Glutamatergic neuron (in vitro differentiated cells): ENCODE measurements around the gene CCNY. TPM values are rescaled to one million over a fixed set of nuclear protein-coding genes. Genes with fewer than 3 reads are reported as not detected.

Experiments
- DNase-seq: peaks from one replicate; pipeline ENCODE4 v3.0.0; 2022
- H3K27ac Mint-ChIP-seq: one replicate; pipeline ENCODE4 v1.8.0; 2020; ENCODE audit warnings: mild to moderate bottlenecking, mixed read lengths, inconsistent platforms; ENCODE audit not compliant: unreplicated experiment
- H3K27me3 Mint-ChIP-seq: one replicate; pipeline ENCODE4 v1.8.0; 2020; ENCODE audit warnings: mild to moderate bottlenecking, moderate library complexity, mixed read lengths, inconsistent platforms; ENCODE audit not compliant: unreplicated experiment
- H3K36me3 Mint-ChIP-seq: one replicate; pipeline ENCODE4 v1.8.0; 2020; ENCODE audit warnings: mild to moderate bottlenecking, mixed read lengths, inconsistent platforms; ENCODE audit not compliant: unreplicated experiment
- H3K4me1 Mint-ChIP-seq: one replicate; pipeline ENCODE4 v1.8.0; 2020; ENCODE audit warnings: mild to moderate bottlenecking, low read depth, mixed read lengths, inconsistent platforms; ENCODE audit not compliant: unreplicated experiment
- H3K4me3 Mint-ChIP-seq: one replicate; pipeline ENCODE4 v1.8.0; 2020; ENCODE audit warnings: mild to moderate bottlenecking, mixed read lengths, inconsistent platforms; ENCODE audit not compliant: unreplicated experiment
- H3K9me3 Mint-ChIP-seq: one replicate; pipeline ENCODE4 v1.8.0; 2020; ENCODE audit warnings: mild to moderate bottlenecking, moderate library complexity, mixed read lengths, inconsistent platforms; ENCODE audit not compliant: unreplicated experiment
- total RNA-seq: library from RNA; stranded (reverse); fragmentation: NEBNext Ultra II Directional; extraction: Animal tissue kit (Norgen Biotek cat#: 25700); gene quantifications from one replicate; pipeline ENCODE4 v1.2.1, GENCODE V29; 2021; ENCODE audit not compliant: unreplicated experiment
- TF ChIP-seq, protein P1 (sequence below): fragments of 200-600 bp; sonication (generic); IDR thresholded peaks from one replicate; pipeline ENCODE4 v1.5.0; 2021; ENCODE audit not compliant: partially characterized antibody, unreplicated experiment

The CCNY gene
- total RNA-seq, 1 donor from 2014 or later: 219 TPM

DNA sequence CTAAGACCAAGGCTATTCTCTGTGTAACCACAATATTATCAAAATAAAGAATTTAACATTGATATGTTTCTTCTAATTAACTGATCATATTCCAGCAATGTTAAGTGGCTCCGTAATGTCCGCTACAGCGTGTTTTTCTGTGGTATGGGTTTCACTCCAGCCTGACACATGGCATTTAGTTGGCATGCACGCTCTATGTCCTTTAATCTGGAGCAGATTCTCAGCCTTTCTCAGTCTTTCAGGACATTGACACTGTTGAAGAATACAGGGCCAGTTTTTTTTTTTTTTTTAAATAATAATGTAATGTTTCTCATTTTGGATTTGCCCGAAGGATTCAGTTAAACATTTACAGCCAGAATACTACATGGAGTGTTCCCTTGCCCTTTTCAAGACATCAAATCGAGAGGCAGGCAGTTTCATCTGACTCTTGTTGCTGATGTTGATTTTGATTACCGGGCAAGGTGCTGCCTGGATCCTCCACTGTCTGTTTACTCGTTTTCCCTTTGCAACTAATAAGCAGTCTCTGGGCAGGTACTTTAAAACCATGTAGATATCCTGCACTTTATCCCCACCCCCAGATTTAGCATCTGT lies 171.3 kb downstream of the CCNY start:
- H3K36me3 Mint-ChIP-seq: peaks cover 5% of the 10 kb centered on the region
- H3K27me3 Mint-ChIP-seq: peaks cover 22% of the 10 kb centered on the region
- peak overlapping the region; percentile 45 for H3K27ac Mint-ChIP-seq
- H3K9me3 Mint-ChIP-seq: peaks cover 21% of the 10 kb centered on the region
- no peak overlapping the region for H3K4me3 Mint-ChIP-seq
- TF ChIP-seq, protein P1, sequence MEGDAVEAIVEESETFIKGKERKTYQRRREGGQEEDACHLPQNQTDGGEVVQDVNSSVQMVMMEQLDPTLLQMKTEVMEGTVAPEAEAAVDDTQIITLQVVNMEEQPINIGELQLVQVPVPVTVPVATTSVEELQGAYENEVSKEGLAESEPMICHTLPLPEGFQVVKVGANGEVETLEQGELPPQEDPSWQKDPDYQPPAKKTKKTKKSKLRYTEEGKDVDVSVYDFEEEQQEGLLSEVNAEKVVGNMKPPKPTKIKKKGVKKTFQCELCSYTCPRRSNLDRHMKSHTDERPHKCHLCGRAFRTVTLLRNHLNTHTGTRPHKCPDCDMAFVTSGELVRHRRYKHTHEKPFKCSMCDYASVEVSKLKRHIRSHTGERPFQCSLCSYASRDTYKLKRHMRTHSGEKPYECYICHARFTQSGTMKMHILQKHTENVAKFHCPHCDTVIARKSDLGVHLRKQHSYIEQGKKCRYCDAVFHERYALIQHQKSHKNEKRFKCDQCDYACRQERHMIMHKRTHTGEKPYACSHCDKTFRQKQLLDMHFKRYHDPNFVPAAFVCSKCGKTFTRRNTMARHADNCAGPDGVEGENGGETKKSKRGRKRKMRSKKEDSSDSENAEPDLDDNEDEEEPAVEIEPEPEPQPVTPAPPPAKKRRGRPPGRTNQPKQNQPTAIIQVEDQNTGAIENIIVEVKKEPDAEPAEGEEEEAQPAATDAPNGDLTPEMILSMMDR: no peak
- no peak for DNase-seq
- H3K4me1 Mint-ChIP-seq: peaks cover 50% of the 10 kb centered on the region

DNA sequence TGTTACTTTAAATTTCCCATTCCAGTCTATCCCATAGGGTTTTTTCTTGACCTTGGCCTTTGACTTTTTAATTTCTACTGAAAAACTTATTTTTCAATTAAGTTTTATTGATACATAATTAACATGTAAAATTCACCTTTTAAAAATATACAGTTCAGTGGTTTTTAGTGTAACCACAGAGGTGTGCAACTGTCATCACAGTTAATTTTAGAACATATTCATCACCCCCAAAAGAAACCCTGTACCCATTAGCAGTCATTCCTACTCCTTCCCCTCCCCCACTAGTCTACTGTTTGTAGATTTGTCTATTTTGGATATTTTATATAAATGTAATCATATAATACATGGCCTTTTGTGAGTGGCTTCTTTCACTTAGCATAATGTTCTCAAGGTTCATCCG lies 172.3 kb downstream of the CCNY start:
- Mint-ChIP-seq H3K4me3 (no peak overlapping the region), H3K27ac (peak overlapping the region; percentile 45), H3K9me3 (peaks cover 21% of the 10 kb centered on the region), H3K4me1 (peaks cover 42% of the 10 kb centered on the region), H3K36me3 (peaks cover 5% of the 10 kb centered on the region), H3K27me3 (peaks cover 21% of the 10 kb centered on the region)
- no peak for DNase-seq
- TF ChIP-seq, protein P1: no peak

DNA sequence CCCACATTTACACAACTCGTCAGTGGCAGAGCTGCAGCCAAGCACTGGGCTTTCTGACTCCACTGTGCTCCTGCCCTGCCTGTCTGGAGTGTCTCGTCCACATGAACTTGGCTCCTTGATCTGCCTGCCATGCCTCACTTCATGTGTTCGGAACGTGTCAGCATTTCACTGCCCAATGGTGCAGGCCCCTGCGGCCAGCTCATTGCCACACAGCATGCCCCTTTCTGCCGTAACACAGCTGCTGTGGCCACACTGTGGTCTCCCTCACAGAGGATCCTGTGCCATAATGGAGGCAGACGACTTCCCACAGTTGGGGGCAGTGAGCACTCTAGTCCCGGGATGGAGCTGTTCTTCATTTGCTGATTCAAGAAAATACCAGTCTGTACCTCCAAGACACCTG lies 174.6 kb downstream of the CCNY start:
- peaks cover 35% of the 10 kb centered on the region for H3K4me1 Mint-ChIP-seq
- peaks cover 18% of the 10 kb centered on the region for H3K27me3 Mint-ChIP-seq
- H3K9me3 Mint-ChIP-seq: peaks cover 17% of the 10 kb centered on the region
- no peak overlapping the region for H3K4me3 Mint-ChIP-seq
- TF ChIP-seq, protein P1: no peak
- peaks cover 5% of the 10 kb centered on the region for H3K36me3 Mint-ChIP-seq
- H3K27ac Mint-ChIP-seq: no peak overlapping the region
- no peak for DNase-seq

DNA sequence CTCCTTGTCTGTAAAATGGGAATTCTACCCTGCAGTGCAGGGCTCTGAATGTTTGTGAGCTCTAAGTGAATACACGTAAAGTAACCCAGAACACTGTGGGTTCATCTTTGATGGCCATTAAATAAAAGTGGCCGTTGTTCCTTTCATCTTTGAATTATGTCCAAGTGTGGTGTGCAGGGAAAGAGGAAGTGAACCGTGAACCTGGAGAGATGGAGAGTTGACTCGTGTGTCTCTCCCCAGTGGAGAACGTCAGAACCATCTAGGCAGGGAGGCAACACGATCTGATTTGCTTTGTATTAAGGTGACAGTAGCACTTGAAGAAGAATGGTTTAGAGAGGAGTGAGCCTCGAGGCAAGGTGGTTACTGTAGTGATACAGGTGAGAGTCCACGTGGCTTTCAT lies 175.3 kb downstream of the CCNY start:
- peaks cover 5% of the 10 kb centered on the region for H3K36me3 Mint-ChIP-seq
- TF ChIP-seq, protein P1: no peak
- H3K9me3 Mint-ChIP-seq: peaks cover 17% of the 10 kb centered on the region
- DNase-seq: no peak
- H3K4me1 Mint-ChIP-seq: peaks cover 38% of the 10 kb centered on the region
- H3K27ac Mint-ChIP-seq: peak overlapping the region; percentile 42
- peaks cover 18% of the 10 kb centered on the region for H3K27me3 Mint-ChIP-seq
- H3K4me3 Mint-ChIP-seq: no peak overlapping the region

DNA sequence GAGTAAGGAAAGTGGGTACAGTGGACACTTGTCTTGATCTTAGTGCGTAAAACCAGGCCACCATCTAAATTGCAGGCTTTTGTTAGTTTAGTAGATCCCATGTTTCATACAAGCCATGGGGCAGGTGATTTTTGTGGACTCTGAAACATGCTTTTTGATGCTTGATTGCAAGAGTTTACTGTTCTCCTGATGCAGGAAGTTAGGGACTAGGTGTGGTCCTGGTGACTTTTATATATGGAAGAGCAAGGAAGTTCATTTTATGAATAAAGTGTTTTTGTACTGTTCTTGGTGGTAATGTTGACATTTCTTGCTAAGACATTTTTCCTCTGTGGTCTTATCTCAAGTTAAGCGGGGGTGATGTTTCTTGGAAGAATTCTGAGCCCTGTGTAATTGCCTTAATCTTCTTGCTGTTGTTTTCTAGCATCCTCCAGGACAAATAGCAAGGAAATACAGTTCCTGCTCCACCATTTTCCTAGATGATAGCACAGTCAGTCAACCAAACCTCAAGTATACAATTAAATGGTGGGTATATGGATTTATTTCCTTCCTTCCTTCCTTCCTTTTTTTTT lies 179.9 kb downstream of the CCNY start:
- Mint-ChIP-seq H3K4me3 (no peak overlapping the region), H3K36me3 (peaks cover under 1% of the 10 kb centered on the region), H3K27ac (no peak overlapping the region), H3K9me3 (peaks cover 13% of the 10 kb centered on the region), H3K4me1 (peaks cover 46% of the 10 kb centered on the region), H3K27me3 (peaks cover 12% of the 10 kb centered on the region)
- TF ChIP-seq, protein P1: no peak
- DNase-seq: no peak
